Gastroesophageal sphincter (tissue), 4 donors: ENCODE data around the gene PACRG. TPM values are rescaled to one million over a fixed set of nuclear protein-coding genes. Genes with fewer than 3 reads are reported as not detected.
"Not testable (repeated sequence)": the region's sequence is repeated elsewhere in the genome, so short reads cannot be mapped to it uniquely, and the experiment has no call there.

Experiments
- ATAC-seq: fragments of 150-250 bp; one replicate; pipeline ENCODE4 v1.9.1; 2016; ENCODE audit warnings: mild to moderate bottlenecking, moderate library complexity
- H3K27ac ChIP-seq, 4 donors: fragments of 200-600 bp; sonication (generic) in 3 of 4; 1 replicate in 3 of 4; 2 replicates in 1 of 4; pipeline ENCODE4 v1.5.1; 2016 to 2019
- H3K27me3 ChIP-seq: fragments of 200-600 bp; sonication (generic); one replicate; pipeline ENCODE4 v1.5.1; 2019
- H3K36me3 ChIP-seq, 2 donors: fragments of 200-600 bp; sonication (generic); one replicate each; pipeline ENCODE4 v1.5.1; 2019; ENCODE audit warnings: control low read depth in 1 of 2
- H3K4me1 ChIP-seq, 3 donors: fragments of 200-600 bp; sonication (generic); 1 replicate in 2 of 3; 2 replicates in 1 of 3; pipeline ENCODE4 v1.5.1; 2016 to 2019; ENCODE audit warnings: control low read depth in 2 of 3
- H3K4me3 ChIP-seq, 2 donors: fragments of 200-600 bp; sonication (generic); one replicate each; pipeline ENCODE4 v1.5.1; 2019; ENCODE audit warnings: mild to moderate bottlenecking in 1 of 2, moderate library complexity in 1 of 2
- H3K9me3 ChIP-seq, 3 donors: fragments of 200-600 bp; sonication (generic); one replicate each; pipeline ENCODE4 v1.5.1; 2017 to 2019; ENCODE audit warnings: control low read depth in 2 of 3
- CTCF ChIP-seq, 4 experiments: fragments of 200-600 bp in 2 of 4; fragments of 450-650 bp in 2 of 4; sonication (generic) in 1 of 4; IDR thresholded peaks; one replicate each; pipeline ENCODE4 v1.5.1; 2017 to 2019; ENCODE audit warnings: antibody characterized with exemption in 4 of 4, mild to moderate bottlenecking in 2 of 4, moderate library complexity in 2 of 4
- EP300 ChIP-seq: sonication (generic); formaldehyde crosslinking; IDR thresholded peaks from one replicate; pipeline ENCODE4 v1.6.1; 2017; ENCODE audit warnings: antibody characterized with exemption, mild to moderate bottlenecking
- POLR2A ChIP-seq, 2 donors: fragments of 450-650 bp; IDR thresholded peaks; one replicate each; pipeline ENCODE4 v1.6.1; 2017; ENCODE audit warnings: antibody characterized with exemption in 2 of 2, mild to moderate bottlenecking in 2 of 2, moderate library complexity in 1 of 2
- POLR2AphosphoS5 ChIP-seq: sonication (generic); formaldehyde crosslinking; IDR thresholded peaks from one replicate; pipeline ENCODE4 v1.6.1; 2017; ENCODE audit warnings: antibody characterized with exemption
- WGBS, 2 donors: methylation state at CpG; one replicate each; pipeline ENCODE4 v1.1.5; 2018; ENCODE audit warnings: low coverage in 1 of 2; 5-methylcytosine and 5-hydroxymethylcytosine counted together
- total RNA-seq, 4 donors: library from RNA; depleted of rRNA; stranded (reverse); fragments of >200 nt; gene quantifications; one replicate each; pipeline ENCODE4 v1.1.0, GENCODE V29; 2016

PACRG gene
- total RNA-seq, 4 donors from 2014 or later, result 1.0 to 7.0 TPM; not detected in 2

GRCh38 chr6:163310973-163311383, 583.2 kb downstream of the PACRG start:
- H3K27ac ChIP-seq, result no peak overlapping the region
- H3K4me1 ChIP-seq, result no peaks in the 10 kb centered on the region
- H3K4me3 ChIP-seq, result no peak overlapping the region
- TF ChIP-seq POLR2AphosphoS5, result no peak
- no peak for TF ChIP-seq CTCF (IDR thresholded peaks at IDR 0.05)
- TF ChIP-seq EP300, result no peak
- TF ChIP-seq POLR2A (IDR thresholded peaks at IDR 0.05), result no peak
- H3K9me3 ChIP-seq, result no peaks in the 10 kb centered on the region
- WGBS, 2 donors, result 55 to 75% methylated on average over 1 to 2 of the region's 2 CpGs
- no peak for ATAC-seq
- no peaks in the 10 kb centered on the region for H3K36me3 ChIP-seq
- H3K27me3 ChIP-seq, result no peaks in the 10 kb centered on the region

- WGBS, 2 donors, result 84 to 85% methylated on average over 3 of the region's 3 CpGs
- H3K4me3 ChIP-seq, result no peak overlapping the region
- H3K4me1 ChIP-seq, result no peaks in the 10 kb centered on the region
- H3K9me3 ChIP-seq, result no peaks in the 10 kb centered on the region
- H3K36me3 ChIP-seq, result no peaks in the 10 kb centered on the region
- TF ChIP-seq CTCF (IDR thresholded peaks at IDR 0.05) (no peak), EP300 (no peak), POLR2A (IDR thresholded peaks at IDR 0.05) (no peak), POLR2AphosphoS5 (no peak)
- ATAC-seq, result no peak
- no peaks in the 10 kb centered on the region for H3K27me3 ChIP-seq
- H3K27ac ChIP-seq, result no peak overlapping the region
These were observed 584.1 kb downstream of the PACRG start for GRCh38 chr6:163311830-163312229.

GRCh38 chr6:163313566-163313965, 585.8 kb downstream of the PACRG start:
- no peaks in the 10 kb centered on the region for H3K36me3 ChIP-seq
- no peak for ATAC-seq
- H3K9me3 ChIP-seq, result no peaks in the 10 kb centered on the region
- H3K4me3 ChIP-seq, result no peak overlapping the region
- no peaks in the 10 kb centered on the region for H3K27me3 ChIP-seq
- TF ChIP-seq POLR2AphosphoS5, result no peak
- TF ChIP-seq EP300, result no peak
- no peak for TF ChIP-seq CTCF (IDR thresholded peaks at IDR 0.05)
- TF ChIP-seq POLR2A (IDR thresholded peaks at IDR 0.05), result no peak
- 90 to 100% methylated on average over 3 to 4 of the region's 4 CpGs for WGBS, 2 donors
- peak overlapping the region in 1 of 4 donors; percentile 9 for H3K27ac ChIP-seq
- no peaks in the 10 kb centered on the region for H3K4me1 ChIP-seq

DNA sequence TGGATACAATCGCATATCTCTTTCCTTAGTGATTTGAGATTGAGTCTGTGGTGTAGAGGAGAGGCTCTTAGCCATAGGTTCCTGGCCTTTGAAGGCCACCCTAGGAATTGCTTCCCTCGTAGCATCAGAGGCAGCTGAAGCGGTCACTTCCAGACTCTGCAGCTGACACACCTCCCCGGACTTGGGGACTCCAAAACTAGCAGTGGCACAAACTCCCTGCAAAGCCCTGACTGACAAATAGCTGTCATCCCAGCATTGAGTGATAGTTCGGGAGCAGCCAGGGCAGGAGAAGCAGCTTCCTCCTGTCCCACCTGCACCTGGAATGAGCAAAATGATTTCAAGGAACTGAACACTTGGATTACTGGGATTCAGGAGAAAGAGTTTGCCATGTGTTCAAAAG, 586.2 kb downstream of the PACRG start:
- Histone ChIP-seq H3K27me3 (no peaks in the 10 kb centered on the region), H3K36me3 (no peaks in the 10 kb centered on the region), H3K27ac (peak overlapping the region in 1 of 4 donors; percentile 31), H3K4me1 (no peaks in the 10 kb centered on the region), H3K4me3 (no peak overlapping the region), H3K9me3 (no peaks in the 10 kb centered on the region)
- TF ChIP-seq POLR2AphosphoS5 (no peak), CTCF (IDR thresholded peaks at IDR 0.05) (no peak), EP300 (no peak), POLR2A (IDR thresholded peaks at IDR 0.05) (no peak)
- WGBS, 2 donors, result 86% methylated on average over 1 of the region's 5 CpGs; no CpG with 5 or more reads in 1 of the 2 donors
- no peak for ATAC-seq

- 78 to 83% methylated on average over 10 of the region's 11 CpGs for WGBS, 2 donors
- TF ChIP-seq POLR2AphosphoS5, result no peak
- Histone ChIP-seq H3K36me3 (no peaks in the 10 kb centered on the region), H3K4me3 (no peak overlapping the region), H3K27ac (no peak overlapping the region), H3K9me3 (no peaks in the 10 kb centered on the region), H3K4me1 (no peaks in the 10 kb centered on the region), H3K27me3 (no peaks in the 10 kb centered on the region)
- ATAC-seq, result no peak
These were observed 587.2 kb downstream of the PACRG start for GRCh38 chr6:163314791-163315470.

GRCh38 chr6:163316866-163317495, 589.2 kb downstream of the PACRG start:
- ATAC-seq, H3K27ac ChIP-seq, H3K4me3 ChIP-seq, H3K36me3 ChIP-seq, H3K4me1 ChIP-seq, H3K9me3 ChIP-seq, H3K27me3 ChIP-seq: not testable (repeated sequence)
- WGBS, 2 donors, result 83 to 91% methylated on average over 1 to 9 of the region's 12 CpGs
